IMR-90 (cell line): ENCODE results near the gene ATP10A. TPM values are rescaled to one million over a fixed set of nuclear protein-coding genes. Genes with fewer than 3 reads are reported as not detected.

ENCODE experiments used
- ATAC-seq: fragments of 200-7000 bp; cut with Tn5 transposase; 2 replicates; pipeline ENCODE4 v1.9.1; 2020; ENCODE audit warnings: low read depth, mild to moderate bottlenecking, moderate library complexity
- BruUV-seq: library from RNA; stranded (reverse); fragments of 400-500 nt; replicated peaks from 2 replicates; lab custom pipeline; 2021; lab: Mats Ljungman, UMichigan
- CTCF ChIA-PET: fragments of 300-600 bp; formaldehyde crosslinking; extraction: SDS; loops from one replicate; lab custom pipeline; 2021; ENCODE audit warnings: antibody characterized with exemption; lab: Yijun Ruan, JAX
- POLR2A ChIA-PET: fragments of 300-600 bp; sonication (Branson Sonifier 250); formaldehyde crosslinking; loops from one replicate; lab custom pipeline; 2022; ENCODE audit warnings: antibody characterized with exemption; ENCODE audit not compliant: unreplicated experiment; lab: Charles Lee
- DNase-seq: peaks from one replicate; pipeline ENCODE4 v3.0.0; 2013
- H2AFZ ChIP-seq: replicated peaks from 2 replicates; pipeline ENCODE3; 2013; ENCODE audit warnings: low read length, mild to moderate bottlenecking; ENCODE audit not compliant: poor library complexity
- H2AK5ac ChIP-seq: 2 replicates; pipeline ENCODE4 v1.6.1; 2013; ENCODE audit warnings: low read depth, low read length, inconsistent platforms
- H2AK9ac ChIP-seq: replicated peaks from 2 replicates; pipeline ENCODE3; 2013; ENCODE audit warnings: mild to moderate bottlenecking, low read depth, low read length, moderate library complexity; ENCODE audit not compliant: poor library complexity
- H2BK120ac ChIP-seq: 2 replicates; pipeline ENCODE4 v1.6.1; 2013; ENCODE audit warnings: low read depth, low read length, inconsistent platforms
- H2BK15ac ChIP-seq: 3 replicates; pipeline ENCODE4 v1.6.1; 2013; ENCODE audit warnings: low read depth, low read length, inconsistent platforms
- H2BK20ac ChIP-seq: 2 replicates; pipeline ENCODE4 v1.6.1; 2013; ENCODE audit warnings: low read depth, mild to moderate bottlenecking, inconsistent platforms, low read length, moderate library complexity
- H2BK5ac ChIP-seq: 2 replicates; pipeline ENCODE4 v1.6.1; 2013; ENCODE audit warnings: mild to moderate bottlenecking, low read depth, low read length, inconsistent platforms; ENCODE audit not compliant: poor library complexity, severe bottlenecking
- H3K14ac ChIP-seq: replicated peaks from 2 replicates; pipeline ENCODE4 v1.6.1; 2013; ENCODE audit warnings: low read depth, low read length, inconsistent platforms
- H3K18ac ChIP-seq: 2 replicates; pipeline ENCODE4 v1.6.1; 2013; ENCODE audit warnings: low read depth, low read length, control low read depth
- H3K23ac ChIP-seq: 2 replicates; pipeline ENCODE4 v1.6.1; 2013; ENCODE audit warnings: low read depth, low read length, inconsistent platforms
- H3K27ac ChIP-seq: 2 replicates; pipeline ENCODE4 v1.5.1; 2013; ENCODE audit warnings: mild to moderate bottlenecking, control low read depth, low read length; ENCODE audit not compliant: insufficient read depth
- H3K27me3 ChIP-seq: 2 replicates; pipeline ENCODE4 v1.6.1; 2013; ENCODE audit warnings: low read length; ENCODE audit not compliant: control insufficient read depth, insufficient read depth
- H3K36me3 ChIP-seq: 2 replicates; pipeline ENCODE4 v1.6.1; 2013; ENCODE audit warnings: low read length, mixed read lengths; ENCODE audit not compliant: control insufficient read depth, insufficient read depth
- H3K4ac ChIP-seq: 2 replicates; pipeline ENCODE4 v1.6.1; 2013; ENCODE audit warnings: low read depth, low read length, inconsistent platforms
- H3K4me1 ChIP-seq: 2 replicates; pipeline ENCODE4 v1.6.1; 2013; ENCODE audit warnings: low read length, mixed read lengths; ENCODE audit not compliant: control insufficient read depth, insufficient read depth
- H3K4me2 ChIP-seq: 2 replicates; pipeline ENCODE4 v1.6.1; 2013; ENCODE audit warnings: low read depth, mild to moderate bottlenecking, control low read depth, low read length, moderate library complexity
- H3K4me3 ChIP-seq: 2 replicates; pipeline ENCODE4 v1.5.1; 2013; ENCODE audit warnings: low read depth, mild to moderate bottlenecking, control low read depth, low read length, moderate library complexity; ENCODE audit not compliant: insufficient read depth
- H3K56ac ChIP-seq: 2 replicates; pipeline ENCODE4 v1.6.1; 2013; ENCODE audit warnings: low read length, inconsistent platforms; ENCODE audit not compliant: insufficient read depth; ENCODE audit errors: extremely low read depth
- H3K79me1 ChIP-seq, 2 experiments: 2 replicates each; pipeline ENCODE4 v1.6.1; 2013; ENCODE audit warnings: low read length in 2 of 2, inconsistent platforms in 1 of 2, low read depth in 1 of 2
- H3K9ac ChIP-seq: 2 replicates; pipeline ENCODE4 v1.6.1; 2013; ENCODE audit warnings: low read depth, low read length, control low read depth
- H3K9me1 ChIP-seq: 2 replicates; pipeline ENCODE4 v1.6.1; 2013; ENCODE audit warnings: low read length, inconsistent platforms; ENCODE audit not compliant: insufficient read depth
- H3K9me3 ChIP-seq: 2 replicates; pipeline ENCODE4 v1.6.1; 2013; ENCODE audit warnings: low read length; ENCODE audit not compliant: control insufficient read depth, insufficient read depth
- H4K20me1 ChIP-seq: 2 replicates; pipeline ENCODE4 v1.6.1; 2013; ENCODE audit warnings: low read length, inconsistent platforms; ENCODE audit not compliant: insufficient read depth
- H4K5ac ChIP-seq: 2 replicates; pipeline ENCODE4 v1.6.1; 2013; ENCODE audit warnings: mild to moderate bottlenecking, low read depth, low read length, control low read depth
- H4K8ac ChIP-seq, 2 experiments: 2 replicates each; pipeline ENCODE4 v1.6.1; 2013; ENCODE audit warnings: low read depth in 2 of 2, low read length in 2 of 2, control low read depth in 1 of 2, inconsistent platforms in 1 of 2
- H4K91ac ChIP-seq: 2 replicates; pipeline ENCODE4 v1.6.1; 2013; ENCODE audit warnings: low read depth, low read length, inconsistent platforms; ENCODE audit not compliant: insufficient read depth
- BHLHE40 ChIP-seq: fragments of 150-350 bp; IDR thresholded peaks from 2 replicates; pipeline ENCODE4 v1.6.1; 2016; ENCODE audit warnings: mild to moderate bottlenecking, low read depth, low read length
- CEBPB ChIP-seq: IDR thresholded peaks from 2 replicates; pipeline ENCODE4 v1.6.1; 2012; ENCODE audit warnings: low read depth, low read length, improper control_type of control experiment
- CHD1 ChIP-seq: IDR thresholded peaks from 2 replicates; pipeline ENCODE4 v1.6.1; 2012; ENCODE audit warnings: low read depth, low read length, improper control_type of control experiment
- CTCF ChIP-seq: conservative IDR thresholded peaks from 2 replicates; pipeline ENCODE4 v1.5.1; 2012; ENCODE audit warnings: mild to moderate bottlenecking, low read depth, low read length, improper control_type of control experiment
- ELK1 ChIP-seq: fragments of 150-350 bp; IDR thresholded peaks from 2 replicates; pipeline ENCODE4 v1.6.1; 2016; ENCODE audit warnings: low read depth, mild to moderate bottlenecking, low read length, moderate library complexity, borderline replicate concordance
- MAZ ChIP-seq: IDR thresholded peaks from 2 replicates; pipeline ENCODE4 v1.6.1; 2012; ENCODE audit warnings: low read depth, mild to moderate bottlenecking, low read length, improper control_type of control experiment, moderate library complexity, borderline replicate concordance
- MXI1 ChIP-seq: IDR thresholded peaks from 2 replicates; pipeline ENCODE4 v1.6.1; 2012; ENCODE audit warnings: low read depth, mild to moderate bottlenecking, low read length, moderate library complexity, borderline replicate concordance
- POLR2A ChIP-seq: IDR thresholded peaks from 2 replicates; pipeline ENCODE4 v1.6.1; 2012; ENCODE audit warnings: mild to moderate bottlenecking, low read depth, low read length
- RAD21 ChIP-seq: IDR thresholded peaks from 2 replicates; pipeline ENCODE4 v1.6.1; 2012; ENCODE audit warnings: low read length, improper control_type of control experiment
- RCOR1 ChIP-seq: IDR thresholded peaks from 2 replicates; pipeline ENCODE4 v1.6.1; 2012; ENCODE audit warnings: mild to moderate bottlenecking, low read length, improper control_type of control experiment; ENCODE audit not compliant: insufficient replicate concordance
- RFX5 ChIP-seq: IDR thresholded peaks from 2 replicates; pipeline ENCODE4 v1.8.0; 2012; ENCODE audit warnings: low read depth, mild to moderate bottlenecking, low read length, moderate library complexity
- SMC3 ChIP-seq: fragments of 150-350 bp; IDR thresholded peaks from 2 replicates; pipeline ENCODE4 v1.6.1; 2016; ENCODE audit warnings: low read depth, mild to moderate bottlenecking, antibody characterized with exemption, low read length, moderate library complexity
- WGBS, 2 experiments: methylation state at CpG; one replicate each; pipeline versions ENCODE4 v1.1.5 to v1.1.7; 2013; ENCODE audit warnings: missing lambda C conversion rate in 2 of 2; ENCODE audit not compliant: insufficient read length in 1 of 2; ENCODE audit errors: extremely low coverage in 2 of 2; 5-methylcytosine and 5-hydroxymethylcytosine counted together
- dilution Hi-C: fragments of 300-500 bp; cut with HindIII; formaldehyde crosslinking; loops from one replicate; pipeline ENCODE4 v1.14.3; 2018; ENCODE audit warnings: low sequenced_read_pairs; ENCODE audit not compliant: unreplicated experiment
- in situ Hi-C: fragments of 300-500 bp; cut with MboI; formaldehyde crosslinking; loops from 3 replicates; pipeline ENCODE4 v1.14.3; 2019; ENCODE audit warnings: low sequenced_read_pairs, inconsistent platforms, mixed read lengths
- intact Hi-C: fragments of 100-400 bp; cut with micrococcal nuclease; formaldehyde crosslinking; loops from 2 replicates; pipeline ENCODE4 v1.10.0; 2022
- polyA plus RNA-seq, 3 experiments: library from polyadenylated mRNA; depleted of rRNA; stranded (reverse); fragments of >200 nt; gene quantifications; 2 replicates each; pipeline ENCODE4 v1.2.3, GENCODE V29; 2012; ENCODE audit warnings: low replicate concordance in 1 of 3
- total RNA-seq: library from RNA; depleted of rRNA; stranded (reverse); fragments of >200 nt; gene quantifications from 2 replicates; pipeline ENCODE4 v1.2.3, GENCODE V29; 2012

The ATP10A gene
- total and polyA plus RNA-seq, 2 of the 4 experiments (the other 2 are of a cell fraction): 13.8 to 16.0 TPM

GRCh38 chr15:25783134-25783533 is 80.0 kb downstream of the ATP10A start:
- Histone ChIP-seq H2AK9ac (peak overlapping the region; percentile 32), H3K23ac (no peak overlapping the region), H2BK15ac (peak overlapping the region; percentile 91; the same call in 2 of the 3 replicates), H2BK20ac (peak overlapping the region; percentile 98), H4K8ac (peak overlapping the region; percentile 88 to 89; a peak in 2 of 4 replicates), H3K9ac (no peak overlapping the region), H2BK120ac (peak overlapping the region; percentile 97), H4K91ac (peak overlapping the region; percentile 98), H3K27ac (no peak overlapping the region), H3K27me3 (no peaks in the 10 kb centered on the region), H3K4me1 (peaks cover 36% of the 10 kb centered on the region), H3K14ac (peak overlapping the region; percentile 95; the same call in 1 of the 2 replicates), H4K20me1 (no peaks in the 10 kb centered on the region), H2AK5ac (peak overlapping the region; percentile 98), H3K9me3 (no peaks in the 10 kb centered on the region), H2BK5ac (peak overlapping the region; percentile 86), H3K4ac (peak overlapping the region; percentile 98), H3K56ac (no peak overlapping the region), H3K36me3 (no peaks in the 10 kb centered on the region), H3K9me1 (peaks cover 26% of the 10 kb centered on the region), H3K79me1 (peaks cover 34 to 67% of the 10 kb centered on the region in 2 experiments), H4K5ac (peak overlapping the region; percentile 45), H2AFZ (no peak overlapping the region), H3K18ac (no peak overlapping the region; the same call in 1 of the 2 replicates), H3K4me3 (no peak overlapping the region), H3K4me2 (no peak overlapping the region)
- TF ChIP-seq MXI1 (no peak), POLR2A (no peak; the same call in 1 of the 2 replicates), RFX5 (no peak), CEBPB (no peak), RAD21 (no peak), SMC3 (no peak), RCOR1 (no peak), CHD1 (no peak), MAZ (no peak), BHLHE40 (no peak), CTCF (no peak), ELK1 (no peak)
- ChIA-PET POLR2A (no interaction called here), CTCF (interaction anchor here (1.1 to 1.2 kb wide), 4 partner anchors 8 to 150 kb away, joined by 3 to 9 read pairs (median 6); no protein-coding TSS in a partner anchor)
- no TSS peak for BruUV-seq
- in situ Hi-C loops (no loop called here), intact Hi-C loops (no loop called here), dilution Hi-C loops (no loop called here)
- ATAC-seq (no peak), DNase-seq (no peak)
- 100% methylated on average over 1 of the region's 3 CpGs; no CpG with 5 or more reads in 1 of the 2 experiments for WGBS, 2 experiments
